ENCODE measurements around the gene BRD1. TPM values are rescaled to one million over a fixed set of nuclear protein-coding genes. Genes with fewer than 3 reads are reported as not detected.
A peak's percentile ranks its signal among the peaks of the same experiment; 100 is the strongest.

Gene BRD1
- total RNA-seq, 2 donors from 2014 or later: 32.1 to 61.5 TPM

DNA sequence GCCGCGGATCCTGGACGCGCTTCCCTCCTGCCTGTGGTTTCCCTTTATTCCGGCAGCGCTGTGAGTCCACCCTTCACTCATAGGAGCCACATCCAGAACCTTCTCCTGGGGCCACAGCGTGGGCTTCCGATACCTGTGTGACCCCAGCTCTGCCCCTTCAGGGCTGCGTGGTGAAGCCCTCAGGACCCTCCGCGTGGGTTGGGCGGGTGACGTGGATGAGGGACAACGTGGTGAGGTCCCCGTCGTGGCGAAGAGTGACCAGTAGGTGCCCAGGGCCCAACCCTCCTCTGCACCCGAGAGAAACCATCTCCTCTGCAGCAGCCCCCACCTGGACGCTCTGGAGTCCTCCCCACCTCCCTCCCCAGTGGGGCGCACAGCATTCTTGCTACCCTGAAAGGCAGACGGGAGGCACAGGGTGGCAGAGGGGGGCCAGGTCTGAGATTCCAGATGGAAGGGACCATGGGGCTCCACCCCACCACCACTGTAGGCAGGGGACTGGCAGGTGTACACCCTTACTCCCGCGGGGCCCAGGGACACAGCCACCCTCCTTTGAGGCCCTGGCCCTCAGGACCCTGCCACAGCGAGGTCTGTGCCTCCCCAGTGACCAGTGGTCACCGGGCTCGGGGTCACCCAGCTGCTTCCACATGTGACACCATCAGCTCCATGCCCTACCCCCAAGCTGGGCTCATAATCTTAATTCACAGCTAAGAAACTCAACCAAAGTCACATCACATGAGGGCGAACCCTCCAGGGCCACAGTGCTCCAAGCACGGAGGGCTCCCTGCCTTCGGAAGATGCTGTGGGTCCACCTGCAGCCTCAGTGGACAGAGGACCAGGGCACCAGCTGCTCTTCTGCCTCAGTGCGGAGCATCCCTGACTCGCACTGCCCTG is 22.6 kb upstream of the BRD1 start:
- peak overlapping the region; percentile 72 for H3K4me3 ChIP-seq
- no peaks in the 10 kb centered on the region for H3K27me3 ChIP-seq (replicated peaks; ENCODE audit: insufficient read depth)
- TF ChIP-seq, protein P1, sequence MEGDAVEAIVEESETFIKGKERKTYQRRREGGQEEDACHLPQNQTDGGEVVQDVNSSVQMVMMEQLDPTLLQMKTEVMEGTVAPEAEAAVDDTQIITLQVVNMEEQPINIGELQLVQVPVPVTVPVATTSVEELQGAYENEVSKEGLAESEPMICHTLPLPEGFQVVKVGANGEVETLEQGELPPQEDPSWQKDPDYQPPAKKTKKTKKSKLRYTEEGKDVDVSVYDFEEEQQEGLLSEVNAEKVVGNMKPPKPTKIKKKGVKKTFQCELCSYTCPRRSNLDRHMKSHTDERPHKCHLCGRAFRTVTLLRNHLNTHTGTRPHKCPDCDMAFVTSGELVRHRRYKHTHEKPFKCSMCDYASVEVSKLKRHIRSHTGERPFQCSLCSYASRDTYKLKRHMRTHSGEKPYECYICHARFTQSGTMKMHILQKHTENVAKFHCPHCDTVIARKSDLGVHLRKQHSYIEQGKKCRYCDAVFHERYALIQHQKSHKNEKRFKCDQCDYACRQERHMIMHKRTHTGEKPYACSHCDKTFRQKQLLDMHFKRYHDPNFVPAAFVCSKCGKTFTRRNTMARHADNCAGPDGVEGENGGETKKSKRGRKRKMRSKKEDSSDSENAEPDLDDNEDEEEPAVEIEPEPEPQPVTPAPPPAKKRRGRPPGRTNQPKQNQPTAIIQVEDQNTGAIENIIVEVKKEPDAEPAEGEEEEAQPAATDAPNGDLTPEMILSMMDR (IDR thresholded peaks at IDR 0.05): no peak
- no peaks in the 10 kb centered on the region for H3K36me3 ChIP-seq
- H3K27ac ChIP-seq: no peak overlapping the region
- no peak for ATAC-seq (ENCODE audit: insufficient number of reproducible peaks, low FRiP score, low read depth)
- no peaks in the 10 kb centered on the region for H3K9me3 ChIP-seq
- H3K4me1 ChIP-seq (ENCODE audit: control insufficient read depth in 1 of 2, low read depth in 2 of 2): peaks cover 17 to 39% of the 10 kb centered on the region in 2 donors
- no peak for DNase-seq (ENCODE audit: low spot score)

DNA sequence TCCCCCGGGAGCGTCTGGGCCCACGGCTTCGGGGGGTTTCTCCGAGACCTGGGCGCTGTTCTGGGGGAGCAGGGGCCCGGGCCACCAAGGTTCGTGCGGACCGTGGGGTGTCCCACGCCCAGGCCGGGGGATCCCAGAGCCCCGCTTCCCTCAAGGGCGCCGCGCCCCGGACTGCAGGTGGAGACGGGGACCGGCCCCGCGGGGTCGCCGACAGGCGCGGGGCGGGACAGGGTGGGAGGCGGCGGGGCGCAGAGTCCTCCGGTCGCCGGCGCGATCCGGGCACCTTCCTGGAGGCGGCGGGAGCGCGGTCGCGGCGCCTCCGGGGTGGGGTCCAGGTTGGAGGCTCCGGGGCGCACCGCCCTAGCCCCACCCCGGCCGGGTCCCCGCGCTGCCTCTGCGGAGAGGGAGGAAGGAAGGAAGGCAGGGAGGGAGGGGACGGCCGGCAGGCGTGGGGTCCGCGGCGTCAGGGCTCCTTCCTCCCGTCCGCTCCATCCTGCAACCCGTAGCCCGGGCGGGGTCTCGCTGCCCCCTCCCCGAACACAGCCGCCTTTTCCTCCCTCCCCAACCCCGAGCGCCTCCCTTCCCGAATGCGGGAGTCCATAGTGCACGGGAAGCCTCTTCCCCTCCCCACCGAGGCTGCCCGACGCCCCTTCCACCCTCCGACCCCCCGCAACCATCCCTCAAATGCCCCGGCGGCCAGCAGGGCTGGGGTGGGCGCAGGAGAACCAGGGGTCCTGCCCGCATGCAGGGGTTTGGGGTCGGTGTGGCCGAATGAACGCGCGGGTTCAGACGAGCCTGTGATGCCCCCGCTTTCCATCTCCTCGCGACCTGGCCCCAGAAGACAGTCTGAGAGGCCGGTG is 21.7 kb upstream of the BRD1 start:
- H3K27me3 ChIP-seq (replicated peaks; ENCODE audit: insufficient read depth): no peaks in the 10 kb centered on the region
- DNase-seq (ENCODE audit: low spot score) (no peak), ATAC-seq (ENCODE audit: insufficient number of reproducible peaks, low FRiP score, low read depth) (no peak)
- TF ChIP-seq, protein P1 (IDR thresholded peaks at IDR 0.05): no peak
- peak overlapping the region; percentile 72 for H3K4me3 ChIP-seq
- H3K27ac ChIP-seq: no peak overlapping the region
- peaks cover 17 to 31% of the 10 kb centered on the region in 2 donors for H3K4me1 ChIP-seq (ENCODE audit: control insufficient read depth in 1 of 2, low read depth in 2 of 2)
- no peaks in the 10 kb centered on the region for H3K36me3 ChIP-seq
- H3K9me3 ChIP-seq: no peaks in the 10 kb centered on the region

DNA sequence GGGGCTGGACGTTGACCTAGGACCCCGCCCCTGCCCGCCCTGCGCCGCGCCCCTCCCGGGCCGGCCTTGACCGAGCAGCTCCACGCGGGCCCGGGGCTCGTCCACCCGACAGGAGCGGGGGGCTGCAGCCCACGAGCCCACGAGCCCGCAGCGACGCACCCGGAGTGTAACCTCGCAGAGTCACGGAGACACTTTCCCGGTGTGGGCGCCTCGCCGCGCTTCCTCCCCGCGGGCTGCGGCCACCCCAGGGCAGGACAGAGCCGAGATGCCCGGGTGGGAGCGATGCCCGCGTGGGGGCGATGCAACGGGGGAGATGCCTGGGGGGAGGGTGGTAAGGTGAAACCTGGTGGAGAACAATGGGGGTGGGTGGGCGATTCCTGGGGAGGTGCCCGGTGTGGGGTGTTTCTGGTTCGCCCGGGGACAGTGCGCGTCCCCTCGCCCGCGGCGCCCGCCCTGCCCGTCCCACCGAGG is 21.1 kb upstream of the BRD1 start:
- ATAC-seq (ENCODE audit: insufficient number of reproducible peaks, low FRiP score, low read depth) (no peak), DNase-seq (ENCODE audit: low spot score) (no peak)
- TF ChIP-seq, protein P1 (IDR thresholded peaks at IDR 0.05): no peak
- Histone ChIP-seq H3K27ac (no peak overlapping the region), H3K9me3 (no peaks in the 10 kb centered on the region), H3K36me3 (no peaks in the 10 kb centered on the region), H3K4me1 (ENCODE audit: control insufficient read depth in 1 of 2, low read depth in 2 of 2) (peaks cover 17 to 29% of the 10 kb centered on the region in 2 donors), H3K27me3 (replicated peaks; ENCODE audit: insufficient read depth) (no peaks in the 10 kb centered on the region), H3K4me3 (peak overlapping the region; percentile 72)

DNA sequence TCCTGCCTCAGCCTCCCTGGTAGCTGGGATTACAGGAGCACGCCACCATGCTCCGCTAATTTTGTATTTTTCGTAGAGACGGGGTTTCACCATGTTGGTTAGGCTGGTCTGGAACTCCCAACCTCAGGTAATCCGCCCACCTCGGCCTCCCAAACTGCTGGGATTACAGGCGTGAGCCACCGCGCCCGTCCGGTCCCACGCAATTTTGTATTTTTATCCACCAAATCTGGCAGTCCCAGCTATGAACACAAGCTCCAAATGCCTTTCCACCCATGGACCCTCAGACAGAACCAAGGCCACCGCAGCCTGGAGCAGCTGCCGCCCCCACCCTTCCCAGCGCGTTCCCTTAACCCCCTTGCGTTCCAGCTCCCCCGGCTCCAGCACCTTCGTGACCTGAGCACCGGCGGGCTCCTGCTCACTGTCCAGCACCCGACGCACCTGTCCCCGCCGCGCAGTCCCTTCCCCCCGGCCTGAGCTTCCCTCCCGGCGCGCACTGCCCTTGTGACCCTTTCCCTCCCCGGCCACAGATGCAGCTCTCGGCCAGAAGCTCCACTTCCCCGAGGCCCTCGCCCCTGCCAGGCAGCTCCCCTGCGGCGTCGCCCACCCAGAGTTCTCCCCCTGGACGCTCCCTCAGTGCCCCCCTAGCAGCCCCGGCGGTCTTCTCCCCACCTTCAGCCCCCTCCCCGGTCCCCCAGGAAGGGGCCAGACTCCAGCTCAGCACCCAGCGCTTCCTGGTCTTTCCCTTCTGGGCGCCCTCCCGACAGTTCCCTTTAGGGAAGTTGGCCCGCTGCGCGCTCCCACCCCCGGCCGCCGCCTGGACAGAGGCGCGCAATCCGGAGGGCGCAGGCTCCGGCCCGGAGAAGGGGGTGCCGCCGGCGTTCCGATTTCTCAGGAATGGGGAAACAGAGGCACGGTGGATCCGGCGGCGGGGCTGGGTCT is 20.3 kb upstream of the BRD1 start:
- peaks cover 17 to 29% of the 10 kb centered on the region in 2 donors for H3K4me1 ChIP-seq (ENCODE audit: control insufficient read depth in 1 of 2, low read depth in 2 of 2)
- DNase-seq (ENCODE audit: low spot score) (no peak), ATAC-seq (ENCODE audit: insufficient number of reproducible peaks, low FRiP score, low read depth) (no peak)
- peak overlapping the region; percentile 72 for H3K4me3 ChIP-seq
- no peaks in the 10 kb centered on the region for H3K36me3 ChIP-seq
- H3K27ac ChIP-seq: no peak overlapping the region
- H3K27me3 ChIP-seq (replicated peaks; ENCODE audit: insufficient read depth): no peaks in the 10 kb centered on the region
- no peaks in the 10 kb centered on the region for H3K9me3 ChIP-seq
- TF ChIP-seq, protein P1 (IDR thresholded peaks at IDR 0.05): no peak
